Measurements from ENCODE around the gene IFRD2.

GRCh38 chr3:50299929-50300680 lies 7.9 kb upstream of the IFRD2 start:
- TF ChIP-seq CTCF (conservative IDR thresholded peaks at IDR 0.05) (no peak), ZFX (IDR thresholded peaks at IDR 0.05) (peak; percentile 23; the same call in 1 of the 2 replicates)
